Hypothalamus (tissue), 51 donors: ENCODE data around the gene CDKAL1.

Experiments
- DNase-seq, 51 donors: peaks; one replicate each; lab custom pipeline; 2025; lab: John Stamatoyannopoulos, UW

CDKAL1 gene

DNA sequence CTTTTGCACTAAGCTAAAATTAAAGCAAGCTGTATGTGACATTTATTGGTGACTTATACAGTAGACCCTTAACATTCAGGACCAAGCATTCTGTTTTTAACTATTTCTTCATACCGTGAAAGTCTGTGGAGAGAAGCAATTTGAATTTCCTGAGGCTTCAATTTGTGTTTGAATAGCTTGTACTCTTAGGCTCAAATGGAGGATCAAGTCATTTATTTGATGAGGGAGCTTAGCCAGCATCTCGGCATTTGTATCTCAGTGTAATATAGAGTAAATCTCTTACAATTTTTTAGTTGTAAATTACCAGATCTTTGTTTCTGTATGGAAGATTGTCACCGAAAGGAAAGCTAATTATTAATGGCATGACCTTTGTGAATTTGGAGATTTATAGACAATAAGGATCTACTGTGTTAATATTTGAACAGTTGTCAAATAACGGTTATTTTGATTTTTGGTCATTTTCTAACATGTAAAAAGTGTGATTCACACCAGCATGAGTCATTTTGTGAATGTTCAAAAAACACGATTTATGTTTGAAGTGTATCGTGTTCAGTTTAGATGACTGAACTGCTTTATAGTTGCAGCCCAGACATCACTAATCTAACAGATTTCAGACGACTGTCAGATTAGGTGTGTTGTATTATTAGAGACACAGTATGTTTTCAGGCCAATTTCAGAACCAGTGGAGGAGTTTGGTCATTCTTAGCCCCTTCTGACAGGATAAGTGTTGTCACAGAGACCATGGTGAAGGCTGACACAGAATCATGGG, 332.9 kb downstream of the CDKAL1 start:
- DNase-seq: no peak

DNA sequence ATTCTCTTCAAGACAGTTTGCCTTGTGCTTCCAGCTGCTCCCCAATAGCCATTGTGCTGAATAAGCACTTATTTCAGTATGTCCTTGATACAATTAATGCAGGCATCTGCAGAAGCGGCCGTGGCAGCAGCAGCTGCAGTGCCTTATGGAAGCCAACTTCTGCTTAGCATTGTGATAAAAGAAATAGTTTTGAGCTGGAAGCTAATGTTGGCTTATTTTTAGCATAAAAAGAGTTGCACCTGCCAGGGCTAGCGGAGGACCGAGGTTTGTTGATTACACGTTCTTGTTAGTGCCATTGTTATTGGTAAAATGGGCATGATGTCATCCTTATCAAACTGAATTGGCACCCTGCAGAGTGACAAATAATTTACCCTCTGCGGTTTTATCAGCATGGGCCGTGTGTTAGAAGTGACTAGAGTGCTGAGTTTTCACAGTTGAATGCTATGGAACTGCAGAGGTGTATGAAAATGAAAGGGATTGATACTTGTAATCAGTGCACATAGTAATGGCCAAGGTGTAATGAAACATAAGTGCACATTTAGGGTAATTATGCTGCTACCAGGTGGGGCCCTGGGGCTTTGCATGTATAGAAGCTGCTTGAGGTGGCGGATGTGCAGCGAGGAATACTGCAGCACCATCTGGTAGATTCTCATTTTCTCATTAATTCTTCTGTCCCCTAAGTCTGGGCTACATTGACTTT, 334.3 kb downstream of the CDKAL1 start:
- DNase-seq: no peak

DNA sequence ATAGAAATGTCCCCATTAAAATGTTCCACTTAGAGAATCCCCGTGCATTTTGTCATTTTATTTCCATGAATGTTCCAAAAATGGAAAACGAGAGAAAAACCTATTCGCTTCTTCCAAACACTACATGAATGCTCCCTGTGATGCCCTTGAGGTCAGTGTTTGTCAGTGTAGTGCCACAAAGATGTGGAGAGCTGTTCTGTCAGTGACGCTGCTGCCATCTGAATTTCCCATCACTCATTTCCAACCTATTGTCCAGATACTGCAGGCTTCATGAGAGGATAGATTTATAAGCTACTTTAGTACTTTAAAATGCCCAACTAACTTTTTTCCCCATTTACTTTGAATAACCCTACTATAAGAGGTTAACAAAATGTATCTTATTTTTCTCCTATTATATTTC, 335.8 kb downstream of the CDKAL1 start:
- no peak for DNase-seq

DNA sequence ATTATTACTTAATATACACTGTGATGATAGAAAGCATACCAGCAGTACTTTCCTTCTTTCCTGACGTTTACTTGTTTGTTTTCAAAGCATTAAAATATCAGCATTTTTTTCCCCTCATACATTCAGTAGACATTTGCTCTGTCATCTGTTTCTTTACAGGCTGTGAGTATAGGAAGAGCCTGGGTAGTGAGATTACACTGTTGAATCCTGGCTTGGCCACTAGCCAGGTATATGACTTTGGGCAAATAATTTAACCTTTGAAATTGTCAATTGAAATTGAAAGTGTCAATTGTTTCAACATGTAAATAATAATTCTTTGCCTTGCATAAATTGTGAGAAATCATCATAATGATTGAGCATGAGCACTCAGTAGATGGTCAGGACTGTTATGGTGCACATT, 336.2 kb downstream of the CDKAL1 start:
- no peak for DNase-seq

DNA sequence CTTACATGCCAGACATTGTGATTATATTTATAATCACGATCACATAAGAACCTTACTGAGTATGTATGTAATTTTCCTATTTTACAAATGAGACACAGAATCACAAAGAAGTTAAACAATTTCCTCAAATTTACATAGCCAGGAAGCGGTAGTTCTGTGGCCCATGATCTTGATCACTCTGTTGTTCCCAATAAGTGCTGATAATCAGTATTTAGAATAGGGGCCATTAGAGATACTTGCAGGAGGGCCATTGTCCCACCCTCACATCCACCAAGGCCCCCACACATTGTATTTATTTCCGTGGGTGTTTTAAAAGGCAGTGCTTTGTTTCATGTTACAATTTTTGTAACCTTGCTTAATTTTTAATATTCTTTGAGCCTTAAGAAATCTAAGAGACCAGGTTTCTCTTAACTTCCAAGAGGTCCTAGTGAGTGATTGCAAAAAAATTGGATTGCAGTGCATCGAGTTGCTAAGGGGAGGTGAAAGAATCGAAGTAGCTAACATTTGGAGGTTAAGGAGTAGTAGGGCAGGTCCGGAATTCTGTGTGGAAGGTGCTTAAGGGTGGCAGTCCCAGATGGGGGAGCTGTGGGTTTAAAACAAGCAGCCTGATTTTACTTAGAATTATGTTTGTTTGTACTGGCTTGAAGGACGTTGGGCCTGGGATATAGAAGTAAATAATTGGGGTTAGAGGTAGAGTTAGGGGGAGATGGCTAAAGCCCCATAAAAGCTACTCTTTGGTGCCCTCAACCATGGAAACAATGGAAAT, 339.4 kb downstream of the CDKAL1 start:
- no peak for DNase-seq

DNA sequence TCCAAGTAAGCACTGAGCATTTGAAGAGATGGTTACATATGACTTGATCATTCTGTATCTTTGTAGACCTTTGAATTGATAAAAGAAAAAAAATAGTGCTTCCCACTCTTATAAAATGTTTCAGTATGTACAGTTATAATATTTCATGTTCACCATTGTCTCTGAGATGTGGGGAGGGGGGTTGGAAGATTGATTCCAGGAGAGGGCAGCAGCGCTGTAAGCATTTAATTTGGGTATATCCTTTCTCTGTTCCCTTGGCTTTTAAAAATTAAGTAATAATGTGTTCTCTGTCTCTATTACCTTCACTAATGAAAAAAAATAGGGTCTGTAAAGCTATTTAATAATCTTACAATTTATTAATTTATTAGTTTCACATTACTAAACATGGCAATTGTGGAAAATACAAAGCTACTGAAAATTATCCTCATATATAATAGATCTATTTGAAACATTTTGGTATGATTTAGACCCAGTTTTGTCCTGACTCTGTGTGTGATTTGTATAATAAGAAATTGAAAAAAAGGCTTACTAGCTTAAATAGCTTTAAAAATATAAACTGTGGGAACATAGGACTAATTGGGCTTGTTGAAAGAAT, 341.2 kb downstream of the CDKAL1 start:
- DNase-seq: no peak

DNA sequence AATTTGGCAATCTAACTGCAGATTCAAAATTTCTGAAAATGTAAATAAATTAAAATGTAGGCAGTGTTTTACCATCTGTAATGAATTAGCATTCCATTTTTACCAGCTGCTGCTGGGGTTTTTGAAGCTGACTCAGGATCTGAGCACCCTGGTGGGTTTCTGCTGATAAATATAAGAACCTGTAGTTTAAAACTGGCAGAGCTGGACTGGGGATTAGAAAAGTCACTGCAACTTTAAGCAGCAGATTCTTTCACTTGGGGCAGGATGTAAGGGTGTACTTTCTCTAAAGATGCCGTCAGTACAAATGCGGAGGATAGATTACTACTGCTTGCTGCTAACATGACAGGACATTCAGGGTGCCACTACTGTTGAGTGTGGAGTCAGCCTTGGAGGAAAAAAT, 341.8 kb downstream of the CDKAL1 start:
- no peak for DNase-seq

DNA sequence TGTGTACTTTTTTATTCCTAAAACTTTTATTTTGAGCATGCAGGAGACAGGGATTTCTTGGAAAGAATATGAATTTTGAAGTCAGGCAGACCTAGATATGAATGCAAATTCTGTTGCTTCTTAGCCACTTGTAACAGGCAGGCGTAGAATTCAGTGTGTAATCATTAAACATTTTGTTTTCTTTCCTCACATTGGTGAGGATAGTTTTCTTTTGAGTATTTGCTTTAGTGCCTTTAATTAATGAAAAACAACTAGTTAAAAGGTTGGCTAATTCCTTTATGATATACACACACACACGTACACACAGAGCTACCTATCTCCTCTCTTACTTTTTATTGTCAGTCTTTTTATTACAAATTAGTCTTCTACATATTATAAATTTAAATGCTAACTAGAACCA, 342.3 kb downstream of the CDKAL1 start:
- DNase-seq: no peak

DNA sequence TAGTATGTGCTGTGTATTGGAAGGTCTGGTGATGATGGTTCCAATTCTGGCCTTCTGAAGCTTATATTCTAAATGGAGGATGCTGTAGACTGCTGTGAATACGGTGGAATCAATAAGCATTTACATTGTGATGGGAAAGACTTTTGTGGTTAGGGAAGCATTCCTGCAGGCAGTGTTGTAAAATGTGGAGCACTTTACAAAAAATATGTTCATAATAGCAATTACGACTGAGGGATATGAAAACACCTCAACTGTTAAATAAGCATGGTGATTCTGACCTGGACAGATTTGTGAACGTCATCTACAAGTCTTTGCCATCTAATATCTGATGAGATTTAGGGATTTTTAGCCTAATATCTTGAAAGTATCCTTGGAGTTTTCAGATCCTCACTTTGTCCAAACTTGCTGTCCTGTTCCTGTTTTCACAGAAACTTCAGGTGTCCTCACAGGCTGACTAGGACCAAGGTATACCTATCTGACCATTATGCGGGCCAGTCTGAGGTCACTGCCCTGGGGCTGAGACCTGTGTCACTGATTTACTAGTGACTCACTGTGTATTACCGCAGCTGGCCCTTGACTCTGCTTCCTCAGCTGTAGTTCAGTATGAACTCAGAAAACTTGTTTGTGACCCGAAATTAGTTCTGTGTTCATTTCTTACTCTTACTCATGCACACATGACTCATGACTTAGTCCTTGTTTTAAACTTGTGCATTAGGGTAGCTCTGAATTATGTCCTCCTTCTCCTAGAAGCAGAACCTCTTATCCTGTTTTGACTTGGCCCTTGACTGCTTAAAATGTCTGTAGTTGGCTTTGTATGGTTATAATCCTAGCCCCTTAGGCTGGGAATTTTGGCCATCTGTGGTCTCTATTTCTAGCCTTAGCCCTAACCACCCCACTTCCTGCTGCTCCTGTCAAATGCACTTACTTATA, 343.0 kb downstream of the CDKAL1 start:
- no peak for DNase-seq

DNA sequence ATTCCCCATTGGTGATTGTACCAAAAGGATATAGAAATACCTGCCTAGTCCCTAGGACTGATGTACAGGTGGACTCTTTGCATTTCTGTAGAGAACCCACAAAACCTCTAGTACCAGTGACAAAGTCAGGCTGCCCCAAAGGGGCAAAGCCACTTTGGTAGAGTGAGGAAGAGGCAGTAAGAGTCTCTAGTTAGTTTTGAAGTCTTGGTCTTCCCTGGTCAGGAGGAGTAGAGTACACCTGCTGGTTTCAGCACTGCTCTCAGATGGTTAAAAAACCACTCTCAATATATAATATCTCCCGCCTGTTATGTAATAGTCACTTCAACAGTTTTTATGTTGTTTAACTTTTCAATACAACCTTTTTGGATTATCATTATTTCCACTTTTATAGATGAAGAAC, 344.9 kb downstream of the CDKAL1 start:
- DNase-seq: no peak

DNA sequence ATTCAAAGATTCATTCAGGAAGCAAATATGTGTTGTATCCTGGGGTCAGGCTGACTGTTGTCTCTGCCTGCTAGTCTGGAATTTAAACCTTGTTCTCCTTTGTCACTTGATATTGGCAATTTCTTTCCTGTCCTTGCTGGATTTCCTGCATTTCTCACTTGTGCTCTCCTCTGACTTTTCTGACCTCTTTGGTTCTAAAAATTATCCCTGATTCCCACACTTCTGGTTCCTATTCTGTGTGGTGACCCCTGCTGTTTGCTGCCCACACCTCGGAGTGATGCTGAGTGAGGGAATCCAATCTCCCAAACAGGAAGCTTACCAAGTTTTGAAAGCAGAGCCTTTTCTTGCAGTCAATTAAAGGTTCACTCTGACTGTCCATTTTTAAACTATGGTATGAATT, 345.3 kb downstream of the CDKAL1 start:
- no peak for DNase-seq

DNA sequence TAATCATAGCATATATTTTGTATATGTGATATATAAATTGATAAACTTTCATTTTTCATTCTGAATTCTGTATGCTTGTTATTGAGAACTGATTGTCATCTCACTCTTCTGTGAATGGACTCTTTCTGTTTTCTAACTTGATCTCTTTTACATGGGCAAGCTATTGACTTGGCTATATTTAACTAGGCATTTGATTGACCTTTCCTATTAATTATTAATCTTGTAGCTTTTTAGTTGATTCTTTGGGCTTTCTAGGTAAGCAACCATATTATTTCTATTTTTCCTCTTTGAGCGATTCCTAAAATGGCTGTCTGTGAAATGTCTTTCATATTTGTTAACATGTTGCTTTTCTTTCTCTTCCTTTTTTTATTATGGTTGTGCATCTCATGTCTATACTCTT, 347.1 kb downstream of the CDKAL1 start:
- no peak for DNase-seq

DNA sequence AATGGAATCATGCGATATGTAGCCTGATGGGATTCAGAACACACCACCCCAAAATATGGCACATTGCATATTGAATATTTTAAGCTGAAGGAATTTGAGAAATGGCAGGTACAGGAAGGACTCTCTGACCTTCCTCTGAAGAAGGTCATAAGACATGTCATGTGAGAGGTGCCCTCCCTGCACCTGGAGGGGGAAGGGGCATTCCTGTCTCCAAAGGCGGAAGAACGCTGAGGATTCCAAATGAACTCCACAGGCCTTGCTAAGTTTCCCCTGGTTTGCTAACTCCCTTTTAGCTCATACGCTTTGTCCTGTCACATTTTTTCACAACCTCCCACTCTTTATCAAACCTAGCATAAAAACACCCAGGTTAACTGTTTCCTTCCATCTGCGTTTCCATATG, 347.8 kb downstream of the CDKAL1 start:
- DNase-seq: no peak

DNA sequence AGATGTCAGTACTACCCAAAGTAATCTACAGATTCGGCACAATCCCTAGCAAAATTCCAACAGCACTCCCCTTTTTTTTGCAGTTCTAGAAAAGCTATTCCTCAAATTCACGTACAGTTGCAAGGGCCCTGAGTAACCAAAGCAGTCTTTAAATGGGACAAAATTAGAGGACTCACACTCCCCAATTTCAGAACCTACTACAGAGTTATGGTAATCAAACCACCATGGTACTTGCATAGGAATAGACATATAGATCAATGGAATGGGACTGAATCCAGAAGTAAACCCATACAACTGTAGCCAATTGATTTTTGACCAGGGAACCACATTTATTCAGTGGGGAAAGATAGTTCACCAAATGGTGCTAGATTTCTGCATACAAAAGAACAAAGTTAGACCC, 350.8 kb downstream of the CDKAL1 start:
- no peak for DNase-seq

DNA sequence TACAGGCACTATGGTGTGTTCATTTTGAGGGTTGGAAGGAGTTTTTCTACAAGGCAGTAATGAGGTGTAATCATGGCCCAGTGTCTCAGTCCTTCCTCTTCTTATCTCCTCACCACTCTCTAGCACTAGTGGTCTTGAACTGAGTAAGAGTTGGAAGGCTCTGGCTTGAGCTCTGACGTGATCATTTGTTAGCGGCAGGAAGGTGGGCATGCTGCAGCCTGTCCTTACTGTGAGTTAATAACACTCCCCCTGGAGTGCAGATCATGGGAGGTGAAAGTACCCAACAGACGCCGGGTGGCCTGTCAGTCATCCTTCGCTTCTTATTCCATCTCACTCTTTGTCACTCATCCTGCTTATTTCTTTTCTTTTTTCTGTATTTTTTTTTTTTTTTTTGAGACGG, 356.9 kb downstream of the CDKAL1 start:
- no peak for DNase-seq

DNA sequence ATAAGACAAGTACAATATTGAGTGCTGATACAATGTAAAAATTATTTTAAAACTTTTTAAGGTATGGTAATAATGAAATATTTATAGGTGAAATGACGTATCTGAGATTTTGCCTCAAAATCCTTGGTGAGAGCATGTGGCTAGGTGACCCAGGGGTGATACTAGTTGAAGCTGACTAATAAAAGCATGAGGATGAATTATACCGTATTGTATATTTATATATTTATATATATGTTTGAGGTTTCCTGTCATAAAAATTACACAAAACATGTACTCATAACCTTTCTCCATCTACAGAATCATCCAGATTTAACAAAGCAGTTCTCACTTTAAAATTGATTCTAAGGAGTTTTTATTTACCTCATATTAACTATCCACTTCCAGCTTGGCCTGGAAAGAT, 358.1 kb downstream of the CDKAL1 start:
- DNase-seq: no peak

DNA sequence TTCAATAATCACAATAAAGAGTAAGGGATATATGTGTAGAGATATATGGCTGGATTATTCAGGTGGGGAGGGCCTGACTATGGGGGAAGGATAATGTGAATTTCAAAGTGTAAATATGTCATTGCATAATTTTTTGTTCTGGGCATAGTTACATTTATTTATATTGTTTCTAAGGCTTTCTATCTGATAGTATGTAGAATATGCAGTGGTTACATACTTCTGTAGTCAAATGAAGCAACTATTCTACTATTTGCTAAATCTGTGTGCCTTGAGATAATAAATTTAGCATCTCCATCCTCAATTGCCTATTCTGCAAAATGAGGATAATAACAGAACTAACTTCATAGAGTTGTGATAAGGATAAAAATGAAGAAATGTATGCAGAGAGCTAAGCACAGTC, 359.2 kb downstream of the CDKAL1 start:
- DNase-seq: no peak

DNA sequence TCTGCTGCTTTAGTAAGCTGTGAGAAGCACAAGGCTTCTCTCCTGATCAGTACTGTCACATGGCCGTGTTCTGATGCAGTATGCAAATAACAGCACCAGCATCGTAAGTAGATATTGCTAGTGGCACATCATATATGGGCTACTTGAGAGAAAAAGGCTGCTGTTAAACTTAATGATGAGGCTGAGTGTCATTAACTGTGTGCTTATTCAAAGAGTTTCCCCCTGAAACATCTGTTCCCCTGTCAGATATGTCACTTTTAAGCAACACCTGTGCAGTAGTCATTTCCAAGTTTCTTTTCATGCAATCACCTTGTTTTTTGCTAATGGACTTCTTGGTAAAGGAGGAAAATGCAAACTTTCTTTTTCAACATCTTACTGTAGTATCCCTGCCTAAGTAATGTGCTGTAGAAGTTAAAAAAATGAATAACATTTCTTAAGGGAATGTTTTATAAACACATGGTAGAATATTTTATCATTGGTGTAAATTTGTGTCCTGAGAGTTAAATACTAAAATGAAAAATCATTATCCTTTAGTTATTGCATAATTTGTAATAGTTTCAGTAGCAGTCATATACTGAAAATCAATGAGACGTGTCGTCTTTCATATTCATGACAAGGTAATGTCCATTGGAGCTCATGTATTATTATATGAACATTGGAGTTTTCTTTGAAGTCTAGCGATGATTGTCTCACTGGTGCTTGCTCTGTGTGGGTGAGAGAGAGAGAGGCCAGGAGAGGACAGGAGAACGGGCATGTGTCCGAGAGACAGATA, 366.3 kb downstream of the CDKAL1 start:
- DNase-seq: no peak

DNA sequence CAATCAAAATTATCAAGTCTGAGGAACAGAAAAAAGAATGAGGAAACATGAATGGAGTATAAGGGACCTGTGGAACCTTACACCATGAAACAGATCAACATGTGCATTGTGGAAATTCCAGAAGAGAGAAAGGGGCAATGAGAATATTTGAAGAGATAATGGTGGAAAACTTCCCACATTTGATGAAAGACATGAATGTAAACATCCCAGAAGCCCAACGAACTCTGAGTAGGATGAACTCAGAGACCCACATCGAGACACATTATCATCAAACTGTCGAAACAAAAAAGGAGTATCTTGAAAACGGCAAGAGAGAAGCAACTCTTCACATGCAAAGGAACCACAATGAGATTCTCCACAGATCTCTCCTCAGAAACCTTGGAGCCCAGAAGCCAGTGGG, 371.1 kb downstream of the CDKAL1 start:
- no peak for DNase-seq

DNA sequence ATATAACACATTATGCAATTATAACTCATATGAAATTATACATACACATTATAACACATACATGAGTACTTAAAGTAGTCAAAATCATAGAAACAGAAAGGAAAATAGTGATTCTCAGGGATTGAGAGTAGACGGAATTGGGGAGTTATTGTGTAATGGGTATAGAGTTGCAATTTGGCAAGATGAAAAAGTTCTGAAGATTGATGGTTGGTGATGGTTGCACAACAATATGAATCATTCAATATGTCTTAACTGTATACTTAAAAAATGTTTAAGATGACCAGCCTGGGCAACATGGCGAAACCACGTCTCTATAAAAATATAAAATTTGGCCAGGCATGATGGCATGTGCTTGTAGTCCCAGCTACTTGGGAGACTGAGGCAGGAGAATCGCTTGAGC, 372.7 kb downstream of the CDKAL1 start:
- no peak for DNase-seq
